Endothelial cell of hepatic sinusoid (primary cell): ENCODE data around the gene AOPEP.
"Not testable (repeated sequence)": the region's sequence is repeated elsewhere in the genome, so short reads cannot be mapped to it uniquely, and the experiment has no call there.

Source experiments
- in situ Hi-C: cut with HindIII; loops from 2 replicates; pipeline ENCODE4 v1.10.0; 2017; ENCODE audit warnings: low sequenced_read_pairs

Gene AOPEP

GRCh38 chr9:95003689-95004410, 277.4 kb downstream of the AOPEP start:
- in situ Hi-C loops: no loop called here

- in situ Hi-C loops: no loop called here
Observed at GRCh38 chr9:95004411-95005277, 278.1 kb downstream of the AOPEP start.

- in situ Hi-C loops: no loop called here
Observed at GRCh38 chr9:95005278-95006143, 279.0 kb downstream of the AOPEP start.

- in situ Hi-C loops: no loop called here
Observed at GRCh38 chr9:95007226-95007869, 280.8 kb downstream of the AOPEP start.

GRCh38 chr9:95008151-95008771, 281.8 kb downstream of the AOPEP start:
- in situ Hi-C loops: no loop called here

GRCh38 chr9:95009459-95009858, 283.0 kb downstream of the AOPEP start:
- in situ Hi-C loops: no loop called here

- in situ Hi-C loops: loop anchor here (5.0 kb wide), 2 partner anchors 47 to 88 kb away; no protein-coding TSS in a partner anchor
Observed at GRCh38 chr9:95010431-95010838, 283.9 kb downstream of the AOPEP start.

GRCh38 chr9:95012035-95012708, 285.7 kb downstream of the AOPEP start:
- in situ Hi-C loops: loop anchor here (5.0 kb wide), 2 partner anchors 45 to 90 kb away; no protein-coding TSS in a partner anchor

- in situ Hi-C loops: loop anchor here (5.0 kb wide), 2 partner anchors 44 to 91 kb away; no protein-coding TSS in a partner anchor
Observed at GRCh38 chr9:95012902-95013301, 286.4 kb downstream of the AOPEP start.

- in situ Hi-C loops: loop anchor here (5.0 kb wide), 2 partner anchors 42 to 93 kb away; no protein-coding TSS in a partner anchor
Observed at GRCh38 chr9:95014917-95015316, 288.4 kb downstream of the AOPEP start.

GRCh38 chr9:95015569-95015968, 289.1 kb downstream of the AOPEP start:
- in situ Hi-C loops: no loop called here

GRCh38 chr9:95017062-95017461, 290.6 kb downstream of the AOPEP start:
- in situ Hi-C loops: no loop called here

GRCh38 chr9:95017661-95018060, 291.2 kb downstream of the AOPEP start:
- in situ Hi-C loops: no loop called here

GRCh38 chr9:95018099-95018936, 291.8 kb downstream of the AOPEP start:
- in situ Hi-C loops: no loop called here

- in situ Hi-C loops: not testable (repeated sequence)
Observed at GRCh38 chr9:95020644-95021043, 294.1 kb downstream of the AOPEP start.

GRCh38 chr9:95021166-95021886, 294.8 kb downstream of the AOPEP start:
- in situ Hi-C loops: no loop called here

GRCh38 chr9:95022657-95023056, 296.2 kb downstream of the AOPEP start:
- in situ Hi-C loops: no loop called here
